Measurements from ENCODE around the gene C1orf21.

DNA sequence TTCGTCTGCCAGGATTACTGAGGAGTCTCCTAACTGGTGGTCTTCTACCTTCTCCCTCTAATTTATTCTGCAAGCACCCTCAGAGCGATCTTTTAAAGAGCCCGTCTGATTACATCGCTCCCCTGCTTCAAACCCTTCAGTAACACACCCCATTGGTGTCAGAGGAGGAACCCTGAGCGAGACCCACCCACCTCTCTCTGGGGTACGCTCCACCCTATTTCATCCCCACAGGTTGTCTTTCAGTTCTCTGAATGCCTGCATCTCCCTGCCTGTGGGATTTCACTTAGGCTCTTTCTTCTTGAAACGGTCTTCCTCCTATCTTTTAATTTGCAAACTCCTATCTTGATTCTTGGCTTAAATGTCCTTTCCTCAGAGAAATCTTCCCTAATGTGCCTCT is 39.4 kb downstream of the C1orf21 start:
- TF ChIP-seq NFRKB (IDR thresholded peaks at IDR 0.05) (no peak), SP1 (IDR thresholded peaks at IDR 0.05) (no peak), SUZ12 (IDR thresholded peaks at IDR 0.05) (no peak), FOXA1 (IDR thresholded peaks at IDR 0.05) (no peak), HDGF (IDR thresholded peaks at IDR 0.05; ENCODE audit: borderline replicate concordance) (no peak), ARNT (IDR thresholded peaks at IDR 0.05) (no peak), BHLHE40 (IDR thresholded peaks at IDR 0.05; ENCODE audit: borderline replicate concordance) (no peak), FOXM1 (IDR thresholded peaks at IDR 0.05; ENCODE audit: borderline replicate concordance) (no peak)

All from HEK293T (cell line).